GM12878 (cell line): ENCODE data around the gene LRRC14B. TPM values are rescaled to one million over a fixed set of nuclear protein-coding genes. Genes with fewer than 3 reads are reported as not detected.

Source experiments
- ATAC-seq: fragments of 200-7000 bp; cut with Tn5 transposase; 3 replicates; pipeline ENCODE4 v1.9.1; 2020; ENCODE audit warnings: mild to moderate bottlenecking, moderate library complexity
- BruUV-seq: library from RNA; stranded (reverse); fragments of 400-500 nt; replicated peaks from 2 replicates; lab custom pipeline; 2021; lab: Mats Ljungman, UMichigan
- CTCF ChIA-PET: fragments of 300-600 bp; sonication (Branson Sonifier 250); formaldehyde crosslinking; extraction: SDS; loops from one replicate; lab custom pipeline; 2021; ENCODE audit warnings: inconsistent platforms; lab: Yijun Ruan, JAX
- POLR2A ChIA-PET: fragments of 350-600 bp; formaldehyde crosslinking; extraction: SDS; loops from one replicate; lab custom pipeline; 2021; ENCODE audit warnings: inconsistent platforms; lab: Charles Lee
- RAD21 ChIA-PET: fragments of 300-600 bp; sonication (Branson Sonifier 250); formaldehyde crosslinking; loops from one replicate; lab custom pipeline; 2023; ENCODE audit warnings: antibody characterized with exemption; ENCODE audit not compliant: unreplicated experiment; lab: Charles Lee
- SMC1A ChIA-PET: fragments of 300-600 bp; sonication (Branson Sonifier 250); formaldehyde crosslinking; loops from one replicate; lab custom pipeline; 2023; ENCODE audit not compliant: unreplicated experiment, uncharacterized antibody; lab: Charles Lee
- DNase-seq: peaks from one replicate; pipeline ENCODE4 v3.0.0-alpha.2; 2011; ENCODE audit warnings: low read depth, low spot score
- FAIRE-seq: peaks from 3 replicates; lab custom pipeline; 2011; peaks lifted over from hg19 to GRCh38; lab: Jason Lieb, UNC
- H2AFZ ChIP-seq: 2 replicates; pipeline ENCODE4 v1.6.0; 2011; ENCODE audit warnings: low read depth, low read length, control low read depth; ENCODE audit not compliant: control insufficient read depth
- H3K27ac ChIP-seq: 2 replicates; pipeline ENCODE4 v1.5.1; 2011; ENCODE audit warnings: control low read depth; ENCODE audit not compliant: control insufficient read depth, insufficient read depth
- H3K27me3 ChIP-seq, 2 experiments: replicated peaks in 1 of 2; 2 replicates each; pipeline versions ENCODE4 v1.6.0 to v1.6.1; 2011; ENCODE audit warnings: low read length in 1 of 2; ENCODE audit not compliant: control insufficient read depth in 2 of 2, insufficient read depth in 2 of 2
- H3K36me3 ChIP-seq, 2 experiments: 2 replicates each; pipeline ENCODE4 v1.5.1; 2011; ENCODE audit warnings: low read length in 1 of 2; ENCODE audit not compliant: control insufficient read depth in 2 of 2, insufficient read depth in 2 of 2
- H3K4me1 ChIP-seq: 2 replicates; pipeline ENCODE4 v1.6.1; 2011; ENCODE audit warnings: mild to moderate bottlenecking, low read length, moderate library complexity, mixed read lengths; ENCODE audit not compliant: control insufficient read depth, insufficient read depth
- H3K4me2 ChIP-seq: 2 replicates; pipeline ENCODE4 v1.6.0; 2011; ENCODE audit warnings: control low read depth; ENCODE audit not compliant: control insufficient read depth, insufficient read depth
- H3K4me3 ChIP-seq: fragments of 200-600 bp; sonication (generic); 2 replicates; pipeline ENCODE4 v1.5.1; 2016
- H3K79me2 ChIP-seq: 2 replicates; pipeline ENCODE4 v1.6.0; 2011; ENCODE audit warnings: low read length; ENCODE audit not compliant: control insufficient read depth, insufficient read depth
- H3K9ac ChIP-seq: 2 replicates; pipeline ENCODE4 v1.8.0; 2011; ENCODE audit warnings: low read length, control low read depth, mixed read lengths; ENCODE audit not compliant: control insufficient read depth, insufficient read depth
- H3K9me3 ChIP-seq: replicated peaks from 3 replicates; pipeline ENCODE4 v1.5.1; 2011; ENCODE audit warnings: mild to moderate bottlenecking, low read length; ENCODE audit not compliant: control insufficient read depth, insufficient read depth
- H4K20me1 ChIP-seq: 2 replicates; pipeline ENCODE4 v1.6.0; 2011; ENCODE audit not compliant: control insufficient read depth, insufficient read depth
- BCL11A ChIP-seq: IDR thresholded peaks from 2 replicates; pipeline ENCODE4 v1.6.1; 2011; ENCODE audit warnings: low read depth, low read length
- CHD1 ChIP-seq: IDR thresholded peaks from 2 replicates; pipeline ENCODE4 v1.6.1; 2012; ENCODE audit warnings: low read depth, low read length, improper control_type of control experiment
- KAT2A ChIP-seq: conservative IDR thresholded peaks from 2 replicates; pipeline ENCODE4 v1.6.1; 2011; ENCODE audit warnings: low read depth, low read length; ENCODE audit not compliant: control insufficient read depth
- LARP7 ChIP-seq: fragments of 450-650 bp; IDR thresholded peaks from 2 replicates; pipeline ENCODE4 v1.6.1; 2017; ENCODE audit warnings: mild to moderate bottlenecking
- MEF2B ChIP-seq: fragments of 450-650 bp; IDR thresholded peaks from 2 replicates; pipeline ENCODE4 v1.6.1; 2018; ENCODE audit warnings: mild to moderate bottlenecking, moderate library complexity; ENCODE audit not compliant: partially characterized antibody, poor library complexity, severe bottlenecking
- POLR2AphosphoS2 ChIP-seq: IDR thresholded peaks from 2 replicates; pipeline ENCODE4 v1.6.1; 2011; ENCODE audit warnings: low read depth, mild to moderate bottlenecking, low read length, improper control_type of control experiment, moderate library complexity
- TCF12 ChIP-seq: IDR thresholded peaks from 2 replicates; pipeline ENCODE4 v1.6.1; 2011; ENCODE audit warnings: low read depth, mild to moderate bottlenecking, low read length
- WGBS: methylation state at CpG from one replicate; pipeline ENCODE4 v1.1.6; 2016; ENCODE audit warnings: low lambda C conversion rate; ENCODE audit not compliant: insufficient replicate concordance, insufficient coverage; ENCODE audit errors: missing lambda C conversion rate; 5-methylcytosine and 5-hydroxymethylcytosine counted together
- in situ Hi-C: fragments of 300-500 bp; cut with MboI; formaldehyde crosslinking; loops from 9 replicates; pipeline ENCODE4 v1.14.3; 2018; ENCODE audit warnings: mixed read lengths
- intact Hi-C: fragments of 100-400 bp; cut with micrococcal nuclease; formaldehyde crosslinking; loops from one replicate; pipeline ENCODE4 v1.14.2; 2022; ENCODE audit not compliant: unreplicated experiment
- polyA plus RNA-seq, 11 experiments: library from polyadenylated mRNA; depleted of rRNA in 4 of 11; unstranded in 6 of 11; stranded (reverse) in 5 of 11; fragments of >200 nt; fragmentation: Nextera tagmentation in 4 of 11; fragmentation: Illumina TruSeq in 1 of 11; extraction: Ambion mirVana in 4 of 11; extraction: Trizol in 1 of 11; gene quantifications; 1 replicate in 1 of 11; 2 replicates in 10 of 11; pipeline versions ENCODE4 v1.2.1 to v1.2.3, GENCODE V29; 2011 to 2016; ENCODE audit warnings: inconsistent platforms in 2 of 11, missing spikeins in 2 of 11, low read depth in 1 of 11
- total RNA-seq, 4 experiments: library from RNA; depleted of rRNA in 3 of 4; stranded (reverse); fragments of >200 nt in 3 of 4; fragmentation: Illumina TruSeq in 1 of 4; extraction: Trizol in 1 of 4; gene quantifications; 2 replicates each; pipeline versions ENCODE4 v1.2.1 to v1.2.3, GENCODE V29; 2013 to 2021
- TF ChIP-seq, protein P1 (sequence below): IDR thresholded peaks from 2 replicates; pipeline ENCODE4 v1.6.1; 2012; ENCODE audit warnings: improper control_type of control experiment, low read depth, low read length; ENCODE audit not compliant: insufficient replicate concordance
- TF ChIP-seq, protein P2 (sequence below): IDR thresholded peaks from 2 replicates; pipeline ENCODE4 v1.6.1; 2011; ENCODE audit warnings: borderline replicate concordance, low read depth, mild to moderate bottlenecking, moderate library complexity, low read length; ENCODE audit not compliant: insufficient read depth, poor library complexity, severe bottlenecking
- TF ChIP-seq, protein P3 (sequence below): fragments of 450-650 bp; IDR thresholded peaks from 2 replicates; pipeline ENCODE4 v1.6.1; 2017; ENCODE audit warnings: mild to moderate bottlenecking, moderate library complexity

LRRC14B gene
- total and polyA plus RNA-seq, 10 of the 15 experiments (the other 5 are each of a cell fraction or from before 2014, with no cell fraction given) = 0.06 to 0.31 (median 0.13) TPM; not detected in 5

DNA sequence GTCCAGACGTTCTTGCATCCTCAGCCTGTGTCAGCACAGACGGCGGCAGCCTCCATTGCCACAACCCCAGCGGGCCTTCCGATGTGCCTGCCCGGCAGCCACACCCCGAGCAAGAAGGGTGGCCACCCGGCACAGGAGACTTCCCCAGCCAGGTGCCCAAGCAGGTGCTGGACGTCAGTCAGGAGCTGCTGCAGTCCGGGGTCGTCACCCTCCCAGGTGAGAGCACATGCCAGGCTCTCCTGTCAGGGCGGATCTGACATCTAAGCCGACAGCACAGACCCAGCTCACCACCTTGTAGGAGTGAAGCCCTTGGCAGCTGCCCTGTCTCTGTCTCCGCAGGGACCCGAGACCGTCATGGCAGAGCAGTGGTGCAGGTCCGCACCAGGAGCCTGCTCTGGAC lies 48.3 kb upstream of the LRRC14B start:
- H2AFZ ChIP-seq = no peak overlapping the region
- H3K27me3 ChIP-seq = no peaks in the 10 kb centered on the region
- H3K79me2 ChIP-seq = no peaks in the 10 kb centered on the region
- ATAC-seq (no peak), FAIRE-seq (no peak), DNase-seq (no peak)
- WGBS = 36% methylated on average over 17 of the region's 17 CpGs
- intact Hi-C loops = no loop called here
- POLR2A ChIA-PET = no interaction called here
- H3K4me1 ChIP-seq = no peaks in the 10 kb centered on the region
- no peak overlapping the region for H3K4me2 ChIP-seq
- CTCF ChIA-PET = no interaction called here
- no TSS peak for BruUV-seq
- SMC1A ChIA-PET = no interaction called here
- in situ Hi-C loops = no loop called here
- no peak overlapping the region for H3K27ac ChIP-seq
- peaks cover 2% of the 10 kb centered on the region; the same call in 2 of the 3 replicates for H3K9me3 ChIP-seq
- H3K9ac ChIP-seq = no peak overlapping the region
- no peaks in the 10 kb centered on the region for H4K20me1 ChIP-seq
- H3K36me3 ChIP-seq = no peaks in the 10 kb centered on the region
- RAD21 ChIA-PET = no interaction called here
- no peak overlapping the region for H3K4me3 ChIP-seq
- TF ChIP-seq CHD1 (no peak), MEF2B (no peak), POLR2AphosphoS2 (no peak), LARP7 (no peak), BCL11A (no peak), KAT2A (no peak), TCF12 (no peak)
- TF ChIP-seq, protein P1, sequence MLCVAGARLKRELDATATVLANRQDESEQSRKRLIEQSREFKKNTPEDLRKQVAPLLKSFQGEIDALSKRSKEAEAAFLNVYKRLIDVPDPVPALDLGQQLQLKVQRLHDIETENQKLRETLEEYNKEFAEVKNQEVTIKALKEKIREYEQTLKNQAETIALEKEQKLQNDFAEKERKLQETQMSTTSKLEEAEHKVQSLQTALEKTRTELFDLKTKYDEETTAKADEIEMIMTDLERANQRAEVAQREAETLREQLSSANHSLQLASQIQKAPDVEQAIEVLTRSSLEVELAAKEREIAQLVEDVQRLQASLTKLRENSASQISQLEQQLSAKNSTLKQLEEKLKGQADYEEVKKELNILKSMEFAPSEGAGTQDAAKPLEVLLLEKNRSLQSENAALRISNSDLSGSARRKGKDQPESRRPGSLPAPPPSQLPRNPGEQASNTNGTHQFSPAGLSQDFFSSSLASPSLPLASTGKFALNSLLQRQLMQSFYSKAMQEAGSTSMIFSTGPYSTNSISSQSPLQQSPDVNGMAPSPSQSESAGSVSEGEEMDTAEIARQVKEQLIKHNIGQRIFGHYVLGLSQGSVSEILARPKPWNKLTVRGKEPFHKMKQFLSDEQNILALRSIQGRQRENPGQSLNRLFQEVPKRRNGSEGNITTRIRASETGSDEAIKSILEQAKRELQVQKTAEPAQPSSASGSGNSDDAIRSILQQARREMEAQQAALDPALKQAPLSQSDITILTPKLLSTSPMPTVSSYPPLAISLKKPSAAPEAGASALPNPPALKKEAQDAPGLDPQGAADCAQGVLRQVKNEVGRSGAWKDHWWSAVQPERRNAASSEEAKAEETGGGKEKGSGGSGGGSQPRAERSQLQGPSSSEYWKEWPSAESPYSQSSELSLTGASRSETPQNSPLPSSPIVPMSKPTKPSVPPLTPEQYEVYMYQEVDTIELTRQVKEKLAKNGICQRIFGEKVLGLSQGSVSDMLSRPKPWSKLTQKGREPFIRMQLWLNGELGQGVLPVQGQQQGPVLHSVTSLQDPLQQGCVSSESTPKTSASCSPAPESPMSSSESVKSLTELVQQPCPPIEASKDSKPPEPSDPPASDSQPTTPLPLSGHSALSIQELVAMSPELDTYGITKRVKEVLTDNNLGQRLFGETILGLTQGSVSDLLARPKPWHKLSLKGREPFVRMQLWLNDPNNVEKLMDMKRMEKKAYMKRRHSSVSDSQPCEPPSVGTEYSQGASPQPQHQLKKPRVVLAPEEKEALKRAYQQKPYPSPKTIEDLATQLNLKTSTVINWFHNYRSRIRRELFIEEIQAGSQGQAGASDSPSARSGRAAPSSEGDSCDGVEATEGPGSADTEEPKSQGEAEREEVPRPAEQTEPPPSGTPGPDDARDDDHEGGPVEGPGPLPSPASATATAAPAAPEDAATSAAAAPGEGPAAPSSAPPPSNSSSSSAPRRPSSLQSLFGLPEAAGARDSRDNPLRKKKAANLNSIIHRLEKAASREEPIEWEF = no peak
- TF ChIP-seq, protein P2, sequence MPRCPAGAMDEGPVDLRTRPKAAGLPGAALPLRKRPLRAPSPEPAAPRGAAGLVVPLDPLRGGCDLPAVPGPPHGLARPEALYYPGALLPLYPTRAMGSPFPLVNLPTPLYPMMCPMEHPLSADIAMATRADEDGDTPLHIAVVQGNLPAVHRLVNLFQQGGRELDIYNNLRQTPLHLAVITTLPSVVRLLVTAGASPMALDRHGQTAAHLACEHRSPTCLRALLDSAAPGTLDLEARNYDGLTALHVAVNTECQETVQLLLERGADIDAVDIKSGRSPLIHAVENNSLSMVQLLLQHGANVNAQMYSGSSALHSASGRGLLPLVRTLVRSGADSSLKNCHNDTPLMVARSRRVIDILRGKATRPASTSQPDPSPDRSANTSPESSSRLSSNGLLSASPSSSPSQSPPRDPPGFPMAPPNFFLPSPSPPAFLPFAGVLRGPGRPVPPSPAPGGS = no peak
- TF ChIP-seq, protein P3, sequence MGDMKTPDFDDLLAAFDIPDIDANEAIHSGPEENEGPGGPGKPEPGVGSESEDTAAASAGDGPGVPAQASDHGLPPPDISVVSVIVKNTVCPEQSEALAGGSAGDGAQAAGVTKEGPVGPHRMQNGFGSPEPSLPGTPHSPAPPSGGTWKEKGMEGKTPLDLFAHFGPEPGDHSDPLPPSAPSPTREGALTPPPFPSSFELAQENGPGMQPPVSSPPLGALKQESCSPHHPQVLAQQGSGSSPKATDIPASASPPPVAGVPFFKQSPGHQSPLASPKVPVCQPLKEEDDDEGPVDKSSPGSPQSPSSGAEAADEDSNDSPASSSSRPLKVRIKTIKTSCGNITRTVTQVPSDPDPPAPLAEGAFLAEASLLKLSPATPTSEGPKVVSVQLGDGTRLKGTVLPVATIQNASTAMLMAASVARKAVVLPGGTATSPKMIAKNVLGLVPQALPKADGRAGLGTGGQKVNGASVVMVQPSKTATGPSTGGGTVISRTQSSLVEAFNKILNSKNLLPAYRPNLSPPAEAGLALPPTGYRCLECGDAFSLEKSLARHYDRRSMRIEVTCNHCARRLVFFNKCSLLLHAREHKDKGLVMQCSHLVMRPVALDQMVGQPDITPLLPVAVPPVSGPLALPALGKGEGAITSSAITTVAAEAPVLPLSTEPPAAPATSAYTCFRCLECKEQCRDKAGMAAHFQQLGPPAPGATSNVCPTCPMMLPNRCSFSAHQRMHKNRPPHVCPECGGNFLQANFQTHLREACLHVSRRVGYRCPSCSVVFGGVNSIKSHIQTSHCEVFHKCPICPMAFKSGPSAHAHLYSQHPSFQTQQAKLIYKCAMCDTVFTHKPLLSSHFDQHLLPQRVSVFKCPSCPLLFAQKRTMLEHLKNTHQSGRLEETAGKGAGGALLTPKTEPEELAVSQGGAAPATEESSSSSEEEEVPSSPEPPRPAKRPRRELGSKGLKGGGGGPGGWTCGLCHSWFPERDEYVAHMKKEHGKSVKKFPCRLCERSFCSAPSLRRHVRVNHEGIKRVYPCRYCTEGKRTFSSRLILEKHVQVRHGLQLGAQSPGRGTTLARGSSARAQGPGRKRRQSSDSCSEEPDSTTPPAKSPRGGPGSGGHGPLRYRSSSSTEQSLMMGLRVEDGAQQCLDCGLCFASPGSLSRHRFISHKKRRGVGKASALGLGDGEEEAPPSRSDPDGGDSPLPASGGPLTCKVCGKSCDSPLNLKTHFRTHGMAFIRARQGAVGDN = no peak
